ENCODE data around the gene BTBD9. TPM values are rescaled to one million over a fixed set of nuclear protein-coding genes. Genes with fewer than 3 reads are reported as not detected.

Gene BTBD9
- total and polyA plus RNA-seq, 2 donors (not counting 3 experiments of a cell fraction or from before 2014, with no cell fraction given): 4.9 to 15.0 TPM

GRCh38 chr6:38194282-38194572, 445.5 kb downstream of the BTBD9 start:
- H3K36me3 ChIP-seq (ENCODE audit: control insufficient read depth in 2 of 2, extremely low read depth in 1 of 2, insufficient read depth in 2 of 2, low read length in 2 of 2): no peaks in the 10 kb centered on the region
- H3K9me1 ChIP-seq (replicated peaks; ENCODE audit: control insufficient read depth, extremely low read depth, insufficient read depth, low read length): no peaks in the 10 kb centered on the region
- no peaks in the 10 kb centered on the region for H3K27me3 ChIP-seq (ENCODE audit: control insufficient read depth in 2 of 2, insufficient read depth in 2 of 2, low read length in 2 of 2)
- no peaks in the 10 kb centered on the region for H3K79me2 ChIP-seq (ENCODE audit: control insufficient read depth, insufficient read depth, low read length)
- H3K4me2 ChIP-seq (ENCODE audit: insufficient read depth, low read length): no peak overlapping the region
- POLR2A ChIA-PET: no interaction called here
- H3K9me3 ChIP-seq (replicated peaks; ENCODE audit: control insufficient read depth, insufficient read depth, low read length): no peaks in the 10 kb centered on the region
- H3K27ac ChIP-seq (ENCODE audit: insufficient read depth, low read depth, low read length): peak overlapping the region; percentile 28
- intact Hi-C loops (cut with micrococcal nuclease): loop anchor here (5.0 to 10.0 kb wide), 2 partner anchors 63 to 481 kb away; no protein-coding TSS in a partner anchor
- dilution Hi-C loops (cut with MboI; ENCODE audit: extremely low pct_ligation_motif_present, low sequenced_read_pairs): no loop called here
- H3K4me1 ChIP-seq (ENCODE audit: control insufficient read depth, extremely low read depth, insufficient read depth, low read length): peaks cover 13% of the 10 kb centered on the region
- H3K4me3 ChIP-seq (replicated peaks in 1 of 3; ENCODE audit: insufficient read depth in 1 of 3, low read depth in 1 of 3, low read length in 3 of 3): no peak overlapping the region
- no TSS peak for BruUV-seq (replicated peaks)
- no peak overlapping the region for H2AFZ ChIP-seq (ENCODE audit: low read depth, low read length)
- no peak overlapping the region for H3K9ac ChIP-seq (replicated peaks; ENCODE audit: extremely low read depth, insufficient read depth, low read length)
- DNase-seq (ENCODE audit: low read depth, low spot score) (no peak), FAIRE-seq (no peak)
- TF ChIP-seq POLR2AphosphoS5 (IDR thresholded peaks at IDR 0.05; ENCODE audit: insufficient read depth, low read depth, low read length) (no peak), MYC (IDR thresholded peaks at IDR 0.05; ENCODE audit: low read depth, low read length) (no peak), EZH2 (IDR thresholded peaks at IDR 0.05; ENCODE audit: borderline replicate concordance, low read depth, low read length, severe bottlenecking) (no peak), MAX (IDR thresholded peaks at IDR 0.05; ENCODE audit: insufficient read depth, insufficient read length) (no peak), POLR2A (IDR thresholded peaks at IDR 0.05; ENCODE audit: low read depth, low read length) (no peak), FOS (IDR thresholded peaks at IDR 0.05; ENCODE audit: borderline replicate concordance, insufficient read depth, low read length) (no peak), JUN (IDR thresholded peaks at IDR 0.05; ENCODE audit: borderline replicate concordance, insufficient read depth, insufficient read length, low read depth) (no peak), CTCF (IDR thresholded peaks at IDR 0.05; ENCODE audit: extremely low read depth in 1 of 2, insufficient read depth in 1 of 2, low read depth in 1 of 2, low read length in 2 of 2) (no peak), GATA2 (IDR thresholded peaks at IDR 0.05; ENCODE audit: insufficient read depth, insufficient read length, low read depth, low read length) (no peak)
- H4K20me1 ChIP-seq (replicated peaks; ENCODE audit: control insufficient read depth, extremely low read depth, insufficient read depth, low read length): no peaks in the 10 kb centered on the region
- CTCF ChIA-PET: interaction anchor here (1.0 to 3.4 kb wide), 3 partner anchors 161 to 378 kb away, joined by 4 to 11 read pairs (median 4); no protein-coding TSS in a partner anchor

Data from endothelial cell of umbilical vein (primary cell).